ENCODE data around the gene PTPN12. TPM values are rescaled to one million over a fixed set of nuclear protein-coding genes. Genes with fewer than 3 reads are reported as not detected.

The PTPN12 gene
- total RNA-seq, 1 donor from 2014 or later, result 12.7 TPM

DNA sequence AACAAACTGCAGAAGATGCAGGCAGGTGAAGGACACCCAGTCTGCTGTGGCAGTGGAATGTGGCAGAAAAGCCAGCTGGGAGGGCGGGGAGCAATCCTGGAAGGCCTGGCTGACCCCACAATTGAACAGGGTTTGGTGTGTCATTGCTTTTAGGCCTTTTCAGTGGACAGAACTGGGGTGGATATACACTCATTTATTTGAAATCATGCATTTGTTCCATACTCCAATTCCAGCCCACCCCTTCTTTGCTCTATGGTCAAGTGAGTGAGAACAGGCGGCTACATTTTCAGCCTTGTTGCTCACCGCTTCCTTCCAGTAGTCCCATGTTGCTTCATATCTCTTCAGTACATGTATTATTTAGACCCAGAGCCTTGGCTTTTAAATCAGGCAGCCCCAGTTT, 39.8 kb downstream of the PTPN12 start:
- DNase-seq, result no peak
- Mint-ChIP-seq H3K4me1 (no peaks in the 10 kb centered on the region), H3K27me3 (no peaks in the 10 kb centered on the region), H3K4me3 (no peak overlapping the region), H3K36me3 (ENCODE audit: low read depth) (peaks cover 2% of the 10 kb centered on the region), H3K27ac (no peak overlapping the region), H3K9me3 (no peaks in the 10 kb centered on the region)
- intact Hi-C loops (cut with micrococcal nuclease), result no loop called here

GRCh38 chr7:77579797-77580196, 42.7 kb downstream of the PTPN12 start:
- DNase-seq, result no peak
- Mint-ChIP-seq H3K9me3 (no peaks in the 10 kb centered on the region), H3K36me3 (ENCODE audit: low read depth) (no peaks in the 10 kb centered on the region)

DNA sequence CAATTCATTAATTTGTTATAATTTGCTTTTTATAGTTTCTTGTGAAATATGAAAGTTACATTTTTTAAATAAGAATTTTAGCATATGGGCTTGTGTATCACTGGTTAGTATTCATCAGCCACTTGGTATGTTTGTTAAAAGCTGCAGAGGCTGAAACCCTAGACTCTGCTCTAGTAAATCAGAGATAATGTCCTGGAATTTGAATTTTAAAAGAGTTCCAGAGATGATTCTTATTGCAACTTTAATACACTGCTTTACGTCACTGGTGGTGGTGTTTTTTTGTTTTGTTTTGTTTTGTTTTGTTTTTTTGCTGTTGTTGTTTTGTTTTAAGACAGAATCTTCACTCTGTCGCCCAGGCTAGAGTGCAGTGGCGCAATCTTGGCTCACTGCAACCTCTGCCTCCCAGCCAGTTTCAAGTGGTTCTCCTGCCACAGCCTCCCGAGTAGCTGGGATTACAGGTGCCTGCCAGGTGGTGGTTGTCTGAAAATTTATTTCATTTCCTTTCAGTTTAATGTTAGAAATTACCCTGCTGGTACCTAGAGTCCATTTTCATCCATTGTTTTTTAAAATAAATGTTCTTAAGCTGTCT, 43.8 kb downstream of the PTPN12 start:
- no peak overlapping the region for H3K4me3 Mint-ChIP-seq
- H3K27me3 Mint-ChIP-seq, result no peaks in the 10 kb centered on the region
- no peaks in the 10 kb centered on the region for H3K36me3 Mint-ChIP-seq (ENCODE audit: low read depth)
- no peaks in the 10 kb centered on the region for H3K4me1 Mint-ChIP-seq
- intact Hi-C loops (cut with micrococcal nuclease), result no loop called here
- no peak for DNase-seq
- no peaks in the 10 kb centered on the region for H3K9me3 Mint-ChIP-seq
- H3K27ac Mint-ChIP-seq, result no peak overlapping the region

More at GRCh38 chr7:77579797-77580196, 42.7 kb downstream of the PTPN12 start:
- intact Hi-C loops (cut with micrococcal nuclease), result no loop called here
- H3K4me3 Mint-ChIP-seq, result no peak overlapping the region
- H3K27me3 Mint-ChIP-seq, result no peaks in the 10 kb centered on the region
- no peak overlapping the region for H3K27ac Mint-ChIP-seq
- no peaks in the 10 kb centered on the region for H3K4me1 Mint-ChIP-seq

DNA sequence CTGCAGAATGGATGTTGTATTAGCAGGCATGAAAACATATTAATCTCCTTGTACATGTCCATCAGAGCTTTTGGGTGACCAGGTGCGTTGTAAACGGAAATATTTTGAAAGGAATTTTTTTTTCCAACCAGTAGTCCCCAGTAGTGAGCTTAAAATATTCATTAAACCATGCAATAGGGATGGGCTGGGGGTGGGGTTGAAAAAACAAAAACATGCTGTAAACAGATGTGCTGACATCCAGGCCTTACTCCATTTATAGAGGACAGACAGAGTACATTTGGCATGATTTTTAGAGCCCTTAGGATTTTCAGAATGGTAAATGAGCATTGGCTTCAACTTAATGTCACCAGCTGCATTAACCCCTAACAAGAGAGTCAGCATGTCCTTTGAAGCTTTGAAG, 50.2 kb downstream of the PTPN12 start:
- H3K27me3 Mint-ChIP-seq, result no peaks in the 10 kb centered on the region
- DNase-seq, result no peak
- H3K36me3 Mint-ChIP-seq (ENCODE audit: low read depth), result peaks cover 4% of the 10 kb centered on the region
- no peak overlapping the region for H3K27ac Mint-ChIP-seq
- no peaks in the 10 kb centered on the region for H3K9me3 Mint-ChIP-seq
- H3K4me3 Mint-ChIP-seq, result no peak overlapping the region
- intact Hi-C loops (cut with micrococcal nuclease), result no loop called here
- no peaks in the 10 kb centered on the region for H3K4me1 Mint-ChIP-seq

DNA sequence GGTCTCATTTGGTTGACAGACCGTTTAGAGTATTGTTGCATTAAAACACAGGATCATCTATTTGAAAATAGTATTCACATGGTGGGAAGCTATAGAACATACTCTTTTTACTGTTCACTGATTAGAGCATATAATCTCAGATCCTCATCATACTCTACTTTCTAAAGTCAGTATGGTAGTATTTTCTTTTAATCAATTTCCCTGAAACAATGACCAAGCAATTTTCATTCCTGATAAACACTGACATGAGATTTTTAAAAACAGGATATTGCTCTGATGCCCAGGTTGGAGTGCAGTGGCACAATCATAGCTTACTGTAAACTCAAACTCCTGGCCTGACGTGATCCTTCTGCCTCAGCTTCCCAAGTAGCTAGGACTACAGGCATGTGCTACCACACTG, 63.9 kb downstream of the PTPN12 start:
- no peak overlapping the region for H3K4me3 Mint-ChIP-seq
- H3K27ac Mint-ChIP-seq, result no peak overlapping the region
- no peaks in the 10 kb centered on the region for H3K4me1 Mint-ChIP-seq
- no peak for DNase-seq
- H3K9me3 Mint-ChIP-seq, result no peaks in the 10 kb centered on the region
- intact Hi-C loops (cut with micrococcal nuclease), result no loop called here
- no peaks in the 10 kb centered on the region for H3K27me3 Mint-ChIP-seq
- H3K36me3 Mint-ChIP-seq (ENCODE audit: low read depth), result peaks cover 8% of the 10 kb centered on the region

- intact Hi-C loops (cut with micrococcal nuclease), result no loop called here
- no peaks in the 10 kb centered on the region for H3K9me3 Mint-ChIP-seq
- peaks cover 4% of the 10 kb centered on the region for H3K4me1 Mint-ChIP-seq
- no peaks in the 10 kb centered on the region for H3K27me3 Mint-ChIP-seq
- H3K27ac Mint-ChIP-seq, result no peak overlapping the region
- H3K36me3 Mint-ChIP-seq (ENCODE audit: low read depth), result peaks cover 7% of the 10 kb centered on the region
- H3K4me3 Mint-ChIP-seq, result no peak overlapping the region
- DNase-seq, result no peak
These were observed 69.5 kb downstream of the PTPN12 start for GRCh38 chr7:77606562-77606961.

GRCh38 chr7:77619314-77619713, 82.2 kb downstream of the PTPN12 start:
- intact Hi-C loops (cut with micrococcal nuclease), result no loop called here
- no peaks in the 10 kb centered on the region for H3K9me3 Mint-ChIP-seq
- no peaks in the 10 kb centered on the region for H3K4me1 Mint-ChIP-seq
- H3K36me3 Mint-ChIP-seq (ENCODE audit: low read depth), result peaks cover 2% of the 10 kb centered on the region
- no peak for DNase-seq
- H3K27ac Mint-ChIP-seq, result no peak overlapping the region
- no peak overlapping the region for H3K4me3 Mint-ChIP-seq
- H3K27me3 Mint-ChIP-seq, result no peaks in the 10 kb centered on the region

GRCh38 chr7:77626586-77627308, 89.7 kb downstream of the PTPN12 start:
- no peaks in the 10 kb centered on the region for H3K9me3 Mint-ChIP-seq

GRCh38 chr7:77627309-77627676, 90.2 kb downstream of the PTPN12 start:
- H3K27ac Mint-ChIP-seq, result no peak overlapping the region
- H3K27me3 Mint-ChIP-seq, result no peaks in the 10 kb centered on the region
- peaks cover 2% of the 10 kb centered on the region for H3K4me1 Mint-ChIP-seq
- peaks cover 14% of the 10 kb centered on the region for H3K36me3 Mint-ChIP-seq (ENCODE audit: low read depth)
- no peak overlapping the region for H3K4me3 Mint-ChIP-seq
- H3K9me3 Mint-ChIP-seq, result no peaks in the 10 kb centered on the region
- DNase-seq, result no peak
- intact Hi-C loops (cut with micrococcal nuclease), result no loop called here

More at GRCh38 chr7:77626586-77627308, 89.7 kb downstream of the PTPN12 start:
- peaks cover 2% of the 10 kb centered on the region for H3K4me1 Mint-ChIP-seq
- H3K27ac Mint-ChIP-seq, result no peak overlapping the region
- peaks cover 14% of the 10 kb centered on the region for H3K36me3 Mint-ChIP-seq (ENCODE audit: low read depth)
- no peak for DNase-seq
- no peaks in the 10 kb centered on the region for H3K27me3 Mint-ChIP-seq
- intact Hi-C loops (cut with micrococcal nuclease), result no loop called here
- H3K4me3 Mint-ChIP-seq, result no peak overlapping the region

DNA sequence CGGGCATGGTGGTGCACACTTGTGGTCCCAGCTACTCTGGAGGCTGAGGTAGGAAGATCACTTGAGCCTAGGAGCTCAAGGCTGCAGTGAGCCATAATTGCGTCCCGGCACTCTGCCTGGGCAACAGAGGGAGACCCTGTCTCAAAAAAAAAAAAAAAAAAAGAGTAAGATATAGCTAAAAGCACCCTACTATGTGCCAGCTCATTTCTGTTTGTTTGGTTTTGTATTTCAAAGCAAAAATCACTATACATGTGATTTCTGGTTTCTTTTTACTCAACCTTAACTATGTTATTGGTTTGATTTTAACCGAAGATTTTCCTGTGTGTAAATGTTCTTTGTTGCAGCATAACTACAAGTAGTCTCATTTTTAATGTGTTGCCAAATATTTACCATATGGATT, 92.7 kb downstream of the PTPN12 start:
- Mint-ChIP-seq H3K36me3 (ENCODE audit: low read depth) (peaks cover 12% of the 10 kb centered on the region), H3K4me1 (peaks cover 2% of the 10 kb centered on the region), H3K27me3 (no peaks in the 10 kb centered on the region), H3K9me3 (no peaks in the 10 kb centered on the region), H3K4me3 (no peak overlapping the region), H3K27ac (no peak overlapping the region)
- intact Hi-C loops (cut with micrococcal nuclease), result no loop called here
- DNase-seq, result no peak

- no peak for DNase-seq
- H3K27me3 Mint-ChIP-seq, result no peaks in the 10 kb centered on the region
- H3K4me3 Mint-ChIP-seq, result no peak overlapping the region
- no peaks in the 10 kb centered on the region for H3K9me3 Mint-ChIP-seq
- intact Hi-C loops (cut with micrococcal nuclease), result no loop called here
- H3K36me3 Mint-ChIP-seq (ENCODE audit: low read depth), result peaks cover 8% of the 10 kb centered on the region
- H3K4me1 Mint-ChIP-seq, result no peaks in the 10 kb centered on the region
- no peak overlapping the region for H3K27ac Mint-ChIP-seq
These were observed 94.7 kb downstream of the PTPN12 start for GRCh38 chr7:77631820-77632219.

DNA sequence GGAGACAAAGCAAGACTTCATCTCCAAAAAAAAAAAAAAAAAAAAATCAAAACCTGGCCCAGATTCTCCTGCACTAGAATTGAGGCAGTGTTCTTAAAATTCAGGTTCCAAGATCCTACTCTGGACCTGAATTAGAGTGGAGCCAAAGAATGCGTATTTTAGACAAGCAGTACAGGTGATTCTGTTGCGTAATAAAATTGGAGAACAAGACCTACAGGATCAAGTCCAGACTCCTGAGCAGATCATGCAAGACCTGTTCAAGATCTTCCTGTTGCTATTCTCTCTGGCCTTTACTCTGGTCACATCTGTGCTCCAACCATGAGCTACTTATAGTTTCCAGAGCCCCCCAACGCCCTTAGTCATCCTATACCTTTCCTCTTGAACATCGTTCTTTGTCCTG, 107.7 kb downstream of the PTPN12 start:
- Mint-ChIP-seq H3K36me3 (ENCODE audit: low read depth) (no peaks in the 10 kb centered on the region), H3K4me1 (peaks cover 2% of the 10 kb centered on the region), H3K4me3 (no peak overlapping the region), H3K9me3 (no peaks in the 10 kb centered on the region), H3K27me3 (no peaks in the 10 kb centered on the region), H3K27ac (no peak overlapping the region)
- intact Hi-C loops (cut with micrococcal nuclease), result no loop called here
- DNase-seq, result no peak

- Mint-ChIP-seq H3K27me3 (no peaks in the 10 kb centered on the region), H3K4me3 (no peak overlapping the region), H3K4me1 (peaks cover 2% of the 10 kb centered on the region), H3K9me3 (no peaks in the 10 kb centered on the region), H3K27ac (no peak overlapping the region), H3K36me3 (ENCODE audit: low read depth) (no peaks in the 10 kb centered on the region)
- DNase-seq, result no peak
- intact Hi-C loops (cut with micrococcal nuclease), result no loop called here
These were observed 111.7 kb downstream of the PTPN12 start for GRCh38 chr7:77648742-77649338.

- no peaks in the 10 kb centered on the region for H3K27me3 Mint-ChIP-seq
- DNase-seq, result no peak
- H3K36me3 Mint-ChIP-seq (ENCODE audit: low read depth), result no peaks in the 10 kb centered on the region
- intact Hi-C loops (cut with micrococcal nuclease), result loop anchor here (5.0 kb wide), 1 partner anchor 287 kb away; no protein-coding TSS in a partner anchor
- no peaks in the 10 kb centered on the region for H3K9me3 Mint-ChIP-seq
- peaks cover 2% of the 10 kb centered on the region for H3K4me1 Mint-ChIP-seq
- no peak overlapping the region for H3K27ac Mint-ChIP-seq
- no peak overlapping the region for H3K4me3 Mint-ChIP-seq
These were observed 112.7 kb downstream of the PTPN12 start for GRCh38 chr7:77649716-77650349.
